Common myeloid progenitor, CD34-positive (primary cell): ENCODE measurements around the gene TMEM128.
"Not testable (repeated sequence)": the region's sequence is repeated elsewhere in the genome, so short reads cannot be mapped to it uniquely, and the experiment has no call there.

Experiments
- CTCF ChIA-PET: fragments of 350-600 bp; sonication (Branson Sonifier 250); formaldehyde crosslinking; loops from one replicate; lab custom pipeline; 2021; ENCODE audit warnings: antibody characterized with exemption; lab: Charles Lee
- POLR2A ChIA-PET: fragments of 350-600 bp; sonication (Branson Sonifier 250); formaldehyde crosslinking; loops from one replicate; lab custom pipeline; 2021; ENCODE audit warnings: antibody characterized with exemption; lab: Charles Lee
- DNase-seq, 3 donors: peaks; one replicate each; pipeline versions ENCODE4 v3.0.0 to v3.0.0-alpha.2; 2013
- H3K27ac ChIP-seq, 2 experiments: 1 replicate in 1 of 2; 2 replicates in 1 of 2; pipeline ENCODE4 v1.7.0; 2013; ENCODE audit warnings: inconsistent platforms in 2 of 2, low read length in 2 of 2, mild to moderate bottlenecking in 2 of 2, low read depth in 1 of 2, moderate library complexity in 1 of 2; ENCODE audit not compliant: severe bottlenecking in 2 of 2, insufficient read depth in 1 of 2, poor library complexity in 1 of 2
- H3K27me3 ChIP-seq, 5 experiments: replicated peaks in 2 of 5; 1 replicate in 3 of 5; 2 replicates in 2 of 5; pipeline versions ENCODE4 v1.6.1 to v1.7.0; 2013; ENCODE audit warnings: low read length in 4 of 5, mild to moderate bottlenecking in 2 of 5, moderate library complexity in 2 of 5, inconsistent platforms in 1 of 5; ENCODE audit not compliant: insufficient read depth in 5 of 5, control insufficient read depth in 4 of 5
- H3K36me3 ChIP-seq, 4 experiments: 1 replicate in 2 of 4; 2 replicates in 2 of 4; pipeline versions ENCODE4 v1.6.1 to v1.7.0; 2013; ENCODE audit warnings: low read length in 3 of 4, control low read depth in 1 of 4, mild to moderate bottlenecking in 1 of 4; ENCODE audit not compliant: control insufficient read depth in 4 of 4, insufficient read depth in 4 of 4
- H3K4me1 ChIP-seq, 4 experiments: 1 replicate in 3 of 4; 2 replicates in 1 of 4; pipeline versions ENCODE4 v1.6.1 to v1.7.1; 2013; ENCODE audit warnings: low read length in 3 of 4, mild to moderate bottlenecking in 3 of 4, control low read depth in 1 of 4, inconsistent platforms in 1 of 4, moderate library complexity in 1 of 4; ENCODE audit not compliant: control insufficient read depth in 4 of 4, insufficient read depth in 4 of 4; ENCODE audit errors: control extremely low read depth in 1 of 4
- H3K4me3 ChIP-seq, 7 experiments: 1 replicate in 4 of 7; 2 replicates in 3 of 7; pipeline versions ENCODE4 v1.5.1 to v1.7.0; 2013; ENCODE audit warnings: mild to moderate bottlenecking in 7 of 7, low read length in 6 of 7, moderate library complexity in 6 of 7, inconsistent platforms in 2 of 7, low read depth in 2 of 7, control low read depth in 1 of 7; ENCODE audit not compliant: insufficient read depth in 4 of 7, control insufficient read depth in 1 of 7; ENCODE audit errors: extremely low read depth in 1 of 7
- H3K9me3 ChIP-seq, 5 experiments: 1 replicate in 4 of 5; 2 replicates in 1 of 5; pipeline versions ENCODE4 v1.6.1 to v1.7.1; 2013; ENCODE audit warnings: low read length in 4 of 5, mild to moderate bottlenecking in 2 of 5, inconsistent platforms in 1 of 5, low read depth in 1 of 5, moderate library complexity in 1 of 5; ENCODE audit not compliant: control insufficient read depth in 4 of 5, insufficient read depth in 2 of 5; ENCODE audit errors: control extremely low read depth in 1 of 5
- whole genome bisulfite sequencing: methylation state at CpG from one replicate; pipeline ENCODE4 v1.1.5; 2013; ENCODE audit not compliant: insufficient coverage; 5-methylcytosine and 5-hydroxymethylcytosine counted together

TMEM128 gene

GRCh38 chr4:4225915-4226605 is 22.0 kb downstream of the TMEM128 start:
- WGBS, result 18% methylated on average over 39 of the region's 41 CpGs
- DNase-seq, result peak in 2 of 3 donors; percentile 19 to 34
- ChIA-PET CTCF (no interaction called here), POLR2A (no interaction called here)
- H3K27me3 ChIP-seq, result peaks cover 0 to 90% (median 21%) of the 10 kb centered on the region in 5 experiments
- peaks cover 0 to 6% (median 4%) of the 10 kb centered on the region in 5 experiments for H3K9me3 ChIP-seq
- no peak overlapping the region for H3K4me3 ChIP-seq
- no peak overlapping the region for H3K27ac ChIP-seq
- no peaks in the 10 kb centered on the region for H3K36me3 ChIP-seq
- no peaks in the 10 kb centered on the region for H3K4me1 ChIP-seq

- ChIA-PET CTCF (no interaction called here), POLR2A (no interaction called here)
- H3K27me3 ChIP-seq, result peaks cover 0 to 32% (median 4%) of the 10 kb centered on the region in 5 experiments
- H3K4me1 ChIP-seq, result no peaks in the 10 kb centered on the region
- H3K9me3 ChIP-seq, result no peaks in the 10 kb centered on the region
- WGBS, result 38% methylated on average over 1 of the region's 5 CpGs
- no peak overlapping the region for H3K4me3 ChIP-seq
- H3K27ac ChIP-seq, result no peak overlapping the region
- no peaks in the 10 kb centered on the region for H3K36me3 ChIP-seq
- no peak for DNase-seq
Observed at GRCh38 chr4:4217113-4217512, 30.9 kb downstream of the TMEM128 start.

- H3K4me3 ChIP-seq, result no peak overlapping the region
- peaks cover 0 to 30% (median 4%) of the 10 kb centered on the region in 5 experiments for H3K27me3 ChIP-seq
- WGBS, result 81% methylated on average over 7 of the region's 7 CpGs
- no peaks in the 10 kb centered on the region for H3K36me3 ChIP-seq
- ChIA-PET CTCF (no interaction called here), POLR2A (no interaction called here)
- no peaks in the 10 kb centered on the region for H3K9me3 ChIP-seq
- no peak for DNase-seq
- no peak overlapping the region for H3K27ac ChIP-seq
- H3K4me1 ChIP-seq, result no peaks in the 10 kb centered on the region
Observed at GRCh38 chr4:4216648-4217047, 31.4 kb downstream of the TMEM128 start.

GRCh38 chr4:4213674-4214073 is 34.3 kb downstream of the TMEM128 start:
- H3K27ac ChIP-seq, H3K4me3 ChIP-seq, CTCF ChIA-PET, H3K36me3 ChIP-seq, DNase-seq, H3K4me1 ChIP-seq, POLR2A ChIA-PET, H3K9me3 ChIP-seq: not testable (repeated sequence)
- 80% methylated on average over 1 of the region's 4 CpGs for WGBS
- peaks cover 0 to 38% (median 8%) of the 10 kb centered on the region in 5 experiments for H3K27me3 ChIP-seq

- Histone ChIP-seq H3K36me3 (no peaks in the 10 kb centered on the region), H3K9me3 (peaks cover 0 to 1% (median 0%) of the 10 kb centered on the region in 5 experiments), H3K4me1 (no peaks in the 10 kb centered on the region), H3K4me3 (no peak overlapping the region), H3K27me3 (peaks cover 12 to 59% (median 17%) of the 10 kb centered on the region in 5 experiments), H3K27ac (no peak overlapping the region)
- ChIA-PET CTCF (no interaction called here), POLR2A (no interaction called here)
- no peak for DNase-seq
Observed at GRCh38 chr4:4206204-4206603, 41.8 kb downstream of the TMEM128 start.

GRCh38 chr4:4204401-4204745 is 43.6 kb downstream of the TMEM128 start:
- POLR2A ChIA-PET, result no interaction called here

GRCh38 chr4:4203688-4204400 is 44.2 kb downstream of the TMEM128 start:
- ChIA-PET CTCF (no interaction called here), POLR2A (no interaction called here)
- Histone ChIP-seq H3K9me3 (peaks cover 0 to 1% (median 0%) of the 10 kb centered on the region in 5 experiments), H3K4me3 (no peak overlapping the region), H3K4me1 (no peaks in the 10 kb centered on the region), H3K27me3 (peaks cover 12 to 47% (median 13%) of the 10 kb centered on the region in 5 experiments), H3K27ac (no peak overlapping the region), H3K36me3 (no peaks in the 10 kb centered on the region)
- 92% methylated on average over 8 of the region's 10 CpGs for WGBS
- no peak for DNase-seq

More at GRCh38 chr4:4204401-4204745, 43.6 kb downstream of the TMEM128 start:
- 87% methylated on average over 3 of the region's 3 CpGs for WGBS
- DNase-seq, result no peak
- CTCF ChIA-PET, result no interaction called here
- no peak overlapping the region for H3K27ac ChIP-seq
- no peaks in the 10 kb centered on the region for H3K36me3 ChIP-seq
- no peak overlapping the region for H3K4me3 ChIP-seq
- H3K9me3 ChIP-seq, result peaks cover 0 to 1% (median 0%) of the 10 kb centered on the region in 5 experiments
- H3K27me3 ChIP-seq, result peaks cover 12 to 49% (median 14%) of the 10 kb centered on the region in 5 experiments
- no peaks in the 10 kb centered on the region for H3K4me1 ChIP-seq
